Measurements from ENCODE around the gene ACKR2.

The ACKR2 gene

GRCh38 chr3:42771271-42771670 lies 38.0 kb upstream of the ACKR2 start:
- no peak overlapping the region for H3K27ac ChIP-seq
- no peak for TF ChIP-seq ZFX (IDR thresholded peaks at IDR 0.05; ENCODE audit: borderline replicate concordance)
- TF ChIP-seq CTCF (IDR thresholded peaks at IDR 0.05), result no peak

GRCh38 chr3:42772670-42773408 lies 36.4 kb upstream of the ACKR2 start, which contains the start of gene CCDC13:
Gene CCDC13 (minus strand): TSS chr3:42773253. CDS start chr3:42758345, 14,908 bp downstream.
- peak within 1 kb of the TSS; percentile 32; the same call in 1 of the 2 replicates for H3K27ac ChIP-seq
- TF ChIP-seq CTCF (IDR thresholded peaks at IDR 0.05) (no peak), ZFX (IDR thresholded peaks at IDR 0.05; ENCODE audit: borderline replicate concordance) (no peak)

- TF ChIP-seq CTCF (IDR thresholded peaks at IDR 0.05) (no peak), ZFX (IDR thresholded peaks at IDR 0.05; ENCODE audit: borderline replicate concordance) (no peak)
- peak overlapping the region; percentile 32; the same call in 1 of the 2 replicates for H3K27ac ChIP-seq
Measured at GRCh38 chr3:42773409-42773751, 35.9 kb upstream of the ACKR2 start.

DNA sequence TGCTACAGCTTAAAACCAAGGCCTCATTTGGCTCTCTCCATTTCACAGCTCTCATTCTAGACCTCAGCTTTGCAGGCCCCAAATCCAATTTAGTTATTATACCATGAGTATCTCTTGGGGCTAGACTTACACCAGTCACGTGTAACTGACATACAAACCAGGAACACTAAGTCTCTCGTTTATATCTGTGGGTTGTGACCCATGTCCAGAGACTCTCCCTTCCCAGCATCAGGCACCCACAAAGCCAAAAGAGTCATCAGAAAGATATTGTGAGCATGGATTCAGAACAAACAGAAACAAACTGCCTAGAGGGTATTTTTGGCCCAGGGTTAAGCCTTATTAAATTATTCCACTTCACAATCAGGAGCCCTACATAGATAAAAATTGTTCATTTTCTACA lies 30.6 kb upstream of the ACKR2 start:
- H3K27ac ChIP-seq, result no peak overlapping the region

DNA sequence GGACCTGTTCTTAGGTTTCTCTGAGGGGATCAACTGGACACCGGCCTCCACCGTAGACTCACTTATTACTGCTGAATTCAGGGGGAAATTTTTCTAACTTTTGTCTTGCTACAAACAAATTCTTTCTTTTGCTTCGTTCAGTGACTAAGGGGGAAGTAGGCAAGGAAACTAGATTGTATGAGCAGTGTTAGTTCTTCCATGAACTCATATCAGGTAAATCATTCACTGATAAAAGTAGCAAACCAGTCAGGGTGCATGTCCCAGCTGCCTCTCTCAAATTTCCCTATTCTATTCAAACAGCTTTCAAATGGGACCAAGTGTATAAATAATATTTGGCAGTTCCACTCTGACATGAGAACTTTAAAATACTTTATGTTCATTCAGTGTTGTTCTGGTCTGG lies 28.8 kb upstream of the ACKR2 start:
- TF ChIP-seq CTCF (IDR thresholded peaks at IDR 0.05) (no peak), ZFX (IDR thresholded peaks at IDR 0.05; ENCODE audit: borderline replicate concordance) (no peak)
- no peak overlapping the region for H3K27ac ChIP-seq

More for the DNA sequence above, 30.6 kb upstream of the ACKR2 start:
- TF ChIP-seq CTCF (IDR thresholded peaks at IDR 0.05), result no peak
- no peak for TF ChIP-seq ZFX (IDR thresholded peaks at IDR 0.05; ENCODE audit: borderline replicate concordance)

DNA sequence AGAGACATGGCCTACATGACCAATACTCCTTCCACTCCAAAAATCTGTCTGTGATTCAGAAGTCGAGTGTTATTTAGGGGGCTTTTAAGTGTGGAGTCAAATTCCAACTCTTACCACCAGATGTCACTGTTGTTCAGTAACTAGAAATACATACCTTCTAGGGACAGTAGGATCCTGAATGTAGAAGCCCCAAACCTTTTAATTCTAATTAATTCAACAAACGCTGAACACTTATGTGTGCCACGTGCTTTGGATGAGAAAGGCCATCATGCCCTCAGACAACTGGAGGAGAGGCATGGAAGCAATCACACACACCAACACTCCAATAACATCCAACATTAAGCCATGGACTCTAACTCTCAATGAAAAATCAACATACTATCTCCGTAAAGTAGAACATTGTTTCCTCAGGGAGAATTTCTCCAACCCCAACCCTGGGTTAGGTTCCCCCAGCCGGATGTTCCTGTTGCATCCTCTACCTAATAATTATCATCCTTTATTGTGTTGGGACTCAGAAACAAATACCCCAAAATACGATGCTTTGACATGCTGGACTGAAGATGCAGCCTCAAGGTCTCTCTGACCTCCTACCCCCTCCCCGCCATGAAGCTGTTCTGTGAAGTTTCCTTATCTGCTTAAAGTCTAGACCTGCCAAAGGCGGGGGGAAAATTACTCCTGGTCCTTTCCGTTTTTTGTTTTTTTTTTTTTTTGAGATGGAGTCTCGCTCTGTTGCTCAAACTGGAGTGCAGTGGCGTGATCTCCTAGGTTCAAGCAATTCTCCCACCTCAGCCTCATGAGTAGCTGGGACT lies 28.1 kb upstream of the ACKR2 start:
- H3K27ac ChIP-seq, result no peak overlapping the region
- TF ChIP-seq CTCF (IDR thresholded peaks at IDR 0.05) (peak; percentile 82), ZFX (IDR thresholded peaks at IDR 0.05; ENCODE audit: borderline replicate concordance) (no peak)

DNA sequence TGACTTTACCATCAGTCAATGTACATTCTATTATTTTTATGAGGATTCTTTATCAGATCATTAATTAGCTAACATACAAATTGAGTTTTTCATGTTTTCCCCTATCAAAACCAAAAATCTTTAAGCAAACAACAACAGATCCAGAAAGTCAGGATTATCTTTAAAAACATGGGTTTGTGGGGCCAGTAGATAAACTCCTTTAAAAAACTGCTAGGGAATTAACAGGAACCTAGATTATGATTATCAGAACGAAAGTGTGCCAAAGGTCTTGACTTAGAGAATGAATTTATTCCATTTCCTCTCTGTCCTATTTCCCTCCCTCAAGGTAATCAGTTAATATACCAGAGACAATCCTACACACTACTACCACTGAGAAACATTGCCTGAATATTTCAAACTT lies 23.0 kb upstream of the ACKR2 start:
- no peak overlapping the region for H3K27ac ChIP-seq
- TF ChIP-seq ZFX (IDR thresholded peaks at IDR 0.05; ENCODE audit: borderline replicate concordance) (no peak), CTCF (IDR thresholded peaks at IDR 0.05) (no peak)
